ENCODE data around the gene MGAM2. TPM values are rescaled to one million over a fixed set of nuclear protein-coding genes. Genes with fewer than 3 reads are reported as not detected.

The MGAM2 gene
- total RNA-seq, 2 donors from 2014 or later = 0.08 TPM; not detected in 1

DNA sequence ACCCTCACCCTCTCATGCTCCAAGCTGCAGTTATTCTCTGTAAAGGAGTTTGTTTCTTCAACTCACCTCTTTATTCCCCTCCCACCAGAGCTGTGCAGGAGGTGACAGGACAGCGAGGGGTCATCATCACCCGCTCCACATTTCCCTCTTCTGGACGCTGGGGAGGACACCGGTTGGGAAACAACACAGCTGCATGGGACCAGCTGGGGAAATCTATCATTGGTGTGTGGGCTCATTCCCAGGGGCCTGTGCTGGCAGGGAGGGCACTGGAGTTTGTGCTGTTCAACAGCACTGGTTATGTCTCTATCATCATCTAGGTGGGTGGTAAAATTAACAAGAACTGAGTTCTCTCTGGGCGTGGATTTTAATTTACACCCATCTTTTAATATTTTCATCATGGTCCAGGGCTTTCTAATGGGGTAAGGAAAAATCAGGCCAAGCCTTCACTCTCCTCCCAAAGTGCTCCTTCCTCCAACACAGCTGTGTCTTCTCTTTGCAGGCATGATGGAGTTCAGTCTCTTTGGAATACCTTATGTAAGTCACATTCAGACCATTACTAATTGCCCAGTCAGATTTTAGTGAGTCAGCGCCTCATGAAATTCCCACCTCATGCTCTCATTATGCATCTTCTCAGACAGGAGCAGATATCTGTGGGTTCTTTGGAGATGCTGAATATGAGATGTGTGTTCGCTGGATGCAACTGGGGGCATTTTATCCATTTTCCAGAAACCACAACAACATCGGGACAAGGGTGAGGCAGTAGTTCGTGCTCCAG is 84.7 kb downstream of the MGAM2 start:
- Mint-ChIP-seq H3K27me3 (peaks cover 41% of the 10 kb centered on the region), H3K4me1 (no peaks in the 10 kb centered on the region), H3K4me3 (no peak overlapping the region), H3K27ac (no peak overlapping the region), H3K36me3 (ENCODE audit: low read depth) (no peaks in the 10 kb centered on the region)
- ATAC-seq (no peak), DNase-seq (no peak)
- no peaks in the 10 kb centered on the region for H3K9me3 ChIP-seq (ENCODE audit: control insufficient read depth, low read length, poor library complexity, severe bottlenecking)

DNA sequence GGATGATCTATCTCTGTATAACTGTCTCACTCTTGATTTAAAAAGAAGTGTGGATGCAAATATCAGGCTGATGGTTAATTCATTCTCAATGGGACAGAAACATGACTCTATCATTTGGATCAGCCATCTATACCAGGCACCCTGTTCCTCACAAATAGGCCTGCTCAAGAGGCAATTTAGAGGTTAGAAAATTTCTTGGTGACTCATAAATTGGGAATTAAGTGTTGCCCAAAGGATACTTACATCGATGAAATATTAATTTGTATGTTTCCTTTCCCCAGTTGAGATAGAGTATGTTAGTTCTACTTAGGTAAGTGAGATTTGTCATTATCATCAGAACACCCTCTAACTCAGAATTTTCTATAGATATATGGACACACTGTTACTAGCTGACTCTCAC is 88.7 kb downstream of the MGAM2 start:
- Mint-ChIP-seq H3K4me3 (no peak overlapping the region), H3K36me3 (ENCODE audit: low read depth) (no peaks in the 10 kb centered on the region), H3K4me1 (no peaks in the 10 kb centered on the region), H3K27ac (no peak overlapping the region), H3K27me3 (peaks cover 52% of the 10 kb centered on the region)
- DNase-seq (no peak), ATAC-seq (no peak)
- no peaks in the 10 kb centered on the region for H3K9me3 ChIP-seq (ENCODE audit: control insufficient read depth, low read length, poor library complexity, severe bottlenecking)

DNA sequence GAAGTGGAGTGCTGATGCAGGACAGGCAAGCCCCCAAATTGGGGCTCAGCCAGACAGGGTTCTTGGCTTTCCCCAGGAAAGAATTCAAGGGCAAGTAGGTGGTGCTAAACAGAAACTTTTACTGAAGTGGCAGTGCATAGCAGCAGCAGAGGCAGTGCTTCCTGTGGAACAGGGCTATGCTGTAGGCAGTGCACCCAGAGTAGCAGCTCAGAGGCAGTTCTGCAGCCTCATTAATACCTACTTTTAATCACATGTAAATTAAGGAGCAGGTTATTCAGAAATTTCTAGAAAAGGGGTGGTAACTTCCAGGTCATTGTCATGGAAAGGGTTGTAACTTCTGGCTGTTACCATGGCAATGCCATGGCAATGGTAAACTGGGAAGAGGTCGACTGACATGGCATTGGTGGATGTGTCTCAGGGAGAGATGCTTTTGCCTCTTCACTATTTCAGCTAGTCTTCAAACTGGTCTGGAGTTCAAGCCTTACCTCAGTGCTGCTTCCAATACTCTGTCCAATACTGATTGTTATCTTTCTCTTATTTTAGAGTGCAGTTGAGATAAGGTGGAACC is 117.1 kb downstream of the MGAM2 start:
- no peak for DNase-seq
- no peak for ATAC-seq
- Mint-ChIP-seq H3K4me3 (no peak overlapping the region), H3K27me3 (peaks cover 44% of the 10 kb centered on the region), H3K4me1 (no peaks in the 10 kb centered on the region), H3K27ac (no peak overlapping the region), H3K36me3 (ENCODE audit: low read depth) (no peaks in the 10 kb centered on the region)
- H3K9me3 ChIP-seq (ENCODE audit: control insufficient read depth, low read length, poor library complexity, severe bottlenecking) = no peaks in the 10 kb centered on the region

DNA sequence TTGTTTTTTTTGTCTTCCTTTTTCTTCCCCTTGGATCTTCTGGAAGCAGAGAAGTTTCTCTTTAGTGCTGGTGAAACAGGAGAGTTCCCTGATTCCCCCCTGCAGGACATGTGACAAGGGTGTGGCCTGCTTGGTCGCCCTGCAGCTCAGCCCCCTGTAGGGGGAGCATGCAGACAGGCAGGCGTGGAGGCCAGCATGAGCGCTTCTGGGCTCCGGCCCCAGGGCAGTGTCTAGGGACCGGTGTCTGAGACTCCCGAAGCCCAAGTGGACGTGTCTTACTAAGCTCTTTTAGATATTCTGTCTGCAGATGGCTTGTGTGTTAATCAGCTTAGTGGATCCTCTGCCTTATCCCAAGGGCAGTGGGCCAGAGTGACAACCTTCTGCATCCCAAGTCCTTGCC is 120.2 kb downstream of the MGAM2 start:
- Mint-ChIP-seq H3K36me3 (ENCODE audit: low read depth) (no peaks in the 10 kb centered on the region), H3K4me3 (no peak overlapping the region), H3K27ac (no peak overlapping the region), H3K4me1 (no peaks in the 10 kb centered on the region), H3K27me3 (peaks cover 47% of the 10 kb centered on the region)
- H3K9me3 ChIP-seq (ENCODE audit: control insufficient read depth, low read length, poor library complexity, severe bottlenecking) = no peaks in the 10 kb centered on the region
- ATAC-seq = no peak
- no peak for DNase-seq

DNA sequence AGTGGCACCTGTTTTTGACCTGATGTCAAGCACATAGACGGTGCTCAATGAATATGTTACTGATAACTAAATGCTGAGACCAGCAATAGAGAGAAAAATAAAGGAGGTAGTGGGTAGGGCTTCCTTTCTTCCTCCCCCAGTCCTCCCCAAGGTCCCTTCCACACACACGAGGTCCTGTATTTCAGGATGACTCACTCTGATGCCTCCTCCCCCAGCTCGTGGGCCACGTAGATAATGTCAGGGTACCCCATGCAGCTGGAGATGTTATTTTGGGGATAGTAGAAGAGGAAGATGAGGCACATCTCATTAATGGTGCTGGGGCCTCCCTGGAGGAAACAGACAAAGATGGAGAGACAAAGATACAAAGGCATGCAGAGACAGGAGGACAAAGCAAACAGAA is 129.0 kb downstream of the MGAM2 start:
- no peaks in the 10 kb centered on the region for H3K9me3 ChIP-seq (ENCODE audit: control insufficient read depth, low read length, poor library complexity, severe bottlenecking)
- Mint-ChIP-seq H3K4me3 (no peak overlapping the region), H3K27ac (no peak overlapping the region), H3K4me1 (no peaks in the 10 kb centered on the region), H3K27me3 (peaks cover 71% of the 10 kb centered on the region), H3K36me3 (ENCODE audit: low read depth) (peaks cover 3% of the 10 kb centered on the region)
- ATAC-seq (no peak), DNase-seq (no peak)

DNA sequence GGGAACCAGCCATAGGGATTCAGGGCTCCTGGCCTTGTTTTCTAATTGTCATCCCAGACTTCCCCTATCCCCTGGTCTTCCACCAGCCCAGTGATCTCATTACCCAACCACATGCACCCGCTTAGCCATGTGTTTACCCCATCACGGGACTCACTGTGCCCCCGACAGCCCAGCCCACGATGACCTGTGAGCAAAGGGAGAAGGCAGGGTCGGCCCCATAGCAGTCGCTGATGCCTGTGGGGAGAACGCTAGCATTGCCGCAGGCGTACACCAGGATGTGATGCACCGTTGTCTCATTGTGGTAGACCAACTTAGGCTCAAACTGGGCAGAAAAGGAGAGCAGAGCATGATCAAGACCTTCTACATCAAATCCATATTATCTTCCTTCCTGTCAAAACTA is 132.3 kb downstream of the MGAM2 start:
- no peak for ATAC-seq
- H3K9me3 ChIP-seq (ENCODE audit: control insufficient read depth, low read length, poor library complexity, severe bottlenecking) = no peaks in the 10 kb centered on the region
- Mint-ChIP-seq H3K4me3 (no peak overlapping the region), H3K36me3 (ENCODE audit: low read depth) (peaks cover 3% of the 10 kb centered on the region), H3K27ac (no peak overlapping the region), H3K4me1 (no peaks in the 10 kb centered on the region), H3K27me3 (peaks cover 80% of the 10 kb centered on the region)
- DNase-seq = no peak

DNA sequence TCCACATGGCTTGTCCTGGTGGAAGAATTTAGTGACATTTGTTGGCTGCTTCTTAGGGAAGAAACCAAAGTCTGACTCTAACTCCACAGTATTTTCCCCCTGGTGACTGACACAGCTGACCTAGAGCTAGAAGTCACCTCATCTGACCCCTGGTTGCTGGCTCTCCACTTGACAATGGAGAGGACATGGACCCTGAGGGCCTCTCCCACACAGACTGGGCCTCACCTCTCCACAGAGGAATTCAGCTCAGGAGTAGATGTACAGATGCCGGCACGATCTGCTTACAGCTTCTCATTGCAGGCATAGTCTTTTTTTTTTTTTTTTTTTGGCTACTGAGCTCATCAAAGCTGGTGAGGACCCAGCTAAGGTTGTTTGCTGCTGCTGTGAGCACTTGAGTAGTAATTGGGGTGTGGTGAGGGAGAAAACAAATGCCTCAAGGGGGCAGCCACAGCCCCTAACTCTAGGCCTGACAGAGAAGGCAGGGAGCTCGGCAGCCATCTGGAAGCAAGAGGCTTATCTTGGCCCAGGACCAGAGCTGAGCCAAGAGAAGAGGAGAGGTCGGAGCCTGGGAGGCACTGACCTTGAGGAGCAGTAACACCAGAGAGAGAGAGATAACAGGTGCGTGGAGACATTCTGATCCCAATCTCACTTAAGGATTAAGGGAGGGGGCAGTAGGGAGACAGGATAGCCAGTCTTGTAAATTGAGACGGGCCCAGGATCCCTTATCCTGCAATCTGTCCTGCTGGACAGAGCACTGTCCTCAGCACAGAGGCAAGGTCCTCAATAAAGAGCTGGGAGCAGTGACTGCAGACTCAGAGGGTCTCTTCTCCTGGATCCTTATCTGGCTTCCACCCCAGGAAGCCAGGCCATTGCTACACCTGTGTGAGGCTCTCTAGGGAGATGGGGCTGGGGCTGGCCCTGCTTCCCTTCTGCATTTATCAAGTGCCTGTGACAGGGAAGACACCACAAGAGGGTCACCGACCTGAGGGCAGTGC is 136.9 kb downstream of the MGAM2 start:
- no peak overlapping the region for H3K4me3 Mint-ChIP-seq
- peaks cover 3% of the 10 kb centered on the region for H3K36me3 Mint-ChIP-seq (ENCODE audit: low read depth)
- no peaks in the 10 kb centered on the region for H3K9me3 ChIP-seq (ENCODE audit: control insufficient read depth, low read length, poor library complexity, severe bottlenecking)
- H3K27ac Mint-ChIP-seq = no peak overlapping the region
- DNase-seq (no peak), ATAC-seq (no peak)
- H3K27me3 Mint-ChIP-seq = peaks cover 37% of the 10 kb centered on the region
- H3K4me1 Mint-ChIP-seq = no peaks in the 10 kb centered on the region

DNA sequence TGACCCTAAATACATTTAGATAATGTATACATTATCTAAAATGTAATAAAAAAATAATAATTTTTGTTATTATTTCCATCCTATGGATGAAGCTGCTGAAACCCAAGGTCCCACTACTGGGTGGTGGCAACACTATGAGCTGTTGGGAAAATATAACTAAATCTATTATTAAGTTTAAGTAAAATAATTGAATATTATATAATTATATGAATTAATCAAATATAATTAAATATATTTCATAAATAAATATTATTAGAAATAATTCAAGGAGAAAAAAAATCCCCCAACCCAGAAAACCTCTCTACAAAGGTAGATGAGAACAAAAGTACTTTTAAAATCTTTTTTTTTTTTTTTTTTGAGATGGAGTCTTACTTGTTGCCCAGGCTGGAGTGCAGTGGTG is 138.4 kb downstream of the MGAM2 start:
- Mint-ChIP-seq H3K27ac (no peak overlapping the region), H3K36me3 (ENCODE audit: low read depth) (peaks cover under 1% of the 10 kb centered on the region), H3K4me1 (peaks cover 2% of the 10 kb centered on the region), H3K27me3 (peaks cover 23% of the 10 kb centered on the region), H3K4me3 (no peak overlapping the region)
- DNase-seq (no peak), ATAC-seq (no peak)
- H3K9me3 ChIP-seq (ENCODE audit: control insufficient read depth, low read length, poor library complexity, severe bottlenecking) = no peaks in the 10 kb centered on the region

DNA sequence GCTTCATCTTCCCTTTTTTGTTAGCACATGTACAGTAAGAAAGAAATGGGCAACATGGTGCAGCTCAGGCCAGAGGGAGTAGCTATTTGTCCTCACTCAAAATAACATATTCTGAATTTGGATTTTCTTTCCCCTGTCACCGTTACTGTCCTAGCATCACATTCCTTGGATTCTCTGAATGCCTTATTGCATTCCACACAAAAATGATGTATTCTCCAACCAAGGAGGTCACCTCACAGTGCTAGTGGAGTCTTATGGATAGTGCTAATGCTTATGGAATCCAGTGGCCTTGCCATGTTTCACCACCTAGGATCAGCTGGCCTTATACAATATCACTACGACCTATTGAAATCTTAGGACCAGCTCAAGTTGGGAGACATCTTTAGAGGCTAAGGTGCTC is 139.2 kb downstream of the MGAM2 start:
- H3K4me3 Mint-ChIP-seq = no peak overlapping the region
- no peak for ATAC-seq
- no peak for DNase-seq

DNA sequence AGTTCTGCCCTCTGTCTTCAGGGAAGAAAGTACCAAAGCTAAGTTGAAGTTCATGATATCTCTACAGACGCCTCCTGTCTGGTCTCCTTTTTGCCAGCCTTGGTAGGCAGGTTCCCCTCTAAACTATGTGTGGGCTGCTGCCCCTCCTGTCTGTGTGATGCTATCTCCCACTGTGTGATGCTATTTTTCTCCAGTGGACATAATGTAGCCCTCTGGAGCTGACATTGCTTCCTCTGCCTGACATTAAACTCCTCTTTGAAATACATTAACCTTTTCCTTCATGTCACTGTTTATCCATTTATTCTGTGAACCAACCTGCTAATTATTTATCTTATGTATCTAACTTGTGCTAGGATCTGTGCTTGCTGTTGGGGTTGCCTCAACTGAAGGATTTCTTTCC is 146.4 kb downstream of the MGAM2 start, which contains the start of gene PRSS58:
PRSS58 (minus strand) TSS at position 101 of the 400 bp plus-strand sequence. CDS start 351 bp downstream, outside the sequence.
- Mint-ChIP-seq H3K27ac (no peak within 1 kb of the TSS), H3K4me3 (no peak within 1 kb of the TSS), H3K36me3 (ENCODE audit: low read depth) (no peaks in the 10 kb centered on the region), H3K27me3 (no peaks in the 10 kb centered on the region), H3K4me1 (peaks cover 2% of the 10 kb centered on the region)
- ATAC-seq (no peak), DNase-seq (no peak)
- no peaks in the 10 kb centered on the region for H3K9me3 ChIP-seq (ENCODE audit: control insufficient read depth, low read length, poor library complexity, severe bottlenecking)

More for the DNA sequence above, 139.2 kb downstream of the MGAM2 start:
- H3K36me3 Mint-ChIP-seq (ENCODE audit: low read depth) = no peaks in the 10 kb centered on the region
- peaks cover 2% of the 10 kb centered on the region for H3K4me1 Mint-ChIP-seq
- peaks cover 15% of the 10 kb centered on the region for H3K27me3 Mint-ChIP-seq
- H3K27ac Mint-ChIP-seq = no peak overlapping the region
- no peaks in the 10 kb centered on the region for H3K9me3 ChIP-seq (ENCODE audit: control insufficient read depth, low read length, poor library complexity, severe bottlenecking)

DNA sequence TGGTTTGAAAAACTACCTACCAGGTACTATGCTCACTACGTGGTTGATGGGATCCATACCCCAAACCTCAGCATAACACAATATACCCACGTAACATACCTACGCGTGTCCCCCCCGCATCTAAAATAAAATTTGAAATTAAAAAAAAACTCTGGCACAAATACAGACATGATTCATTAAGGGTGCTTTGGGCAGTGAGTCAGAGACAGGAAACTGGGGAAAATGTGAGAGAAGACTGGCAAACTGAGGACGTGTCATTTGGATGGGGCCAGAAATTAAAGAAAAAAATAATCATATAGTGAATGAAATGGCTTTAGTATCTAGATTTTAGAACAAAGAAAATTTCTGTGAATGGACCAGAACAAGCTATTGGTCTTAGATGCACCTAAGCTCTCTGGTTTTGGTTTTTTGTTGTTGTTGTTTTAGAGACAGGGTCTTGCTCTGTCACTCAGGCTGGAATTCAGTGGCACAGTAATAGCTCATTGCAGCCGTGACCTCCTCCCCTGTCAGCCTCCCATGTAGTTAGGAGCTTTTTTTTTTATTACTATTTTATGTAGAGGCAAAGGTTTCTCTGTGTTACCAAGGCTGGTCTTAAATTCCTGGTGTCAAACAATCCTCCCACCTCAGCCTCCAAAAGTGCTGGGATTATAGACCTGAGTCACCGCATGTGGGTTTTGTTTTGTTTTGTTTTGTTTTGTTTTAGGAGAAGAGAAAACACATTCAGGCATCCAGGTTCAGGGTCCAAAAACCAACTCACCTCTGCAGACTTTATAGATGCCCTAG is 152.3 kb downstream of the MGAM2 start:
- H3K27me3 Mint-ChIP-seq = peaks cover 15% of the 10 kb centered on the region
- ATAC-seq = no peak
- no peaks in the 10 kb centered on the region for H3K4me1 Mint-ChIP-seq
- DNase-seq = no peak
- no peaks in the 10 kb centered on the region for H3K9me3 ChIP-seq (ENCODE audit: control insufficient read depth, low read length, poor library complexity, severe bottlenecking)
- H3K36me3 Mint-ChIP-seq (ENCODE audit: low read depth) = no peaks in the 10 kb centered on the region
- H3K27ac Mint-ChIP-seq = no peak overlapping the region
- H3K4me3 Mint-ChIP-seq = no peak overlapping the region

Measured in T-helper 17 cell (primary cell).